Transverse colon (tissue), 3 donors: Measurements from ENCODE around the gene PADI2.

Experiments used
- CTCF ChIP-seq, 5 experiments: fragments of 200-600 bp in 3 of 5; fragments of 450-650 bp in 2 of 5; sonication (generic) in 3 of 5; IDR thresholded peaks; 1 replicate in 2 of 5; 2 replicates in 3 of 5; pipeline ENCODE4 v1.5.1; 2016 to 2017; ENCODE audit warnings: antibody characterized with exemption in 5 of 5, inconsistent platforms in 3 of 5, mild to moderate bottlenecking in 2 of 5, moderate library complexity in 1 of 5
- EP300 ChIP-seq: sonication (generic); formaldehyde crosslinking; IDR thresholded peaks from one replicate; pipeline ENCODE4 v1.6.1; 2017; ENCODE audit warnings: antibody characterized with exemption, low read depth
- POLR2A ChIP-seq: fragments of 450-650 bp; IDR thresholded peaks from one replicate; pipeline ENCODE4 v1.6.1; 2016; ENCODE audit warnings: antibody characterized with exemption, mild to moderate bottlenecking, moderate library complexity

GRCh38 chr1:17108360-17108759, 10.9 kb downstream of the PADI2 start:
- TF ChIP-seq CTCF (IDR thresholded peaks at IDR 0.05) (no peak), EP300 (peak; percentile 9), POLR2A (no peak)
